OCI-M1 (cell line): ENCODE measurements around the gene FOXP3.

ENCODE experiments used
- DNase-seq: peaks from one replicate; lab custom pipeline; 2025; lab: John Stamatoyannopoulos, UW

FOXP3 gene

DNA sequence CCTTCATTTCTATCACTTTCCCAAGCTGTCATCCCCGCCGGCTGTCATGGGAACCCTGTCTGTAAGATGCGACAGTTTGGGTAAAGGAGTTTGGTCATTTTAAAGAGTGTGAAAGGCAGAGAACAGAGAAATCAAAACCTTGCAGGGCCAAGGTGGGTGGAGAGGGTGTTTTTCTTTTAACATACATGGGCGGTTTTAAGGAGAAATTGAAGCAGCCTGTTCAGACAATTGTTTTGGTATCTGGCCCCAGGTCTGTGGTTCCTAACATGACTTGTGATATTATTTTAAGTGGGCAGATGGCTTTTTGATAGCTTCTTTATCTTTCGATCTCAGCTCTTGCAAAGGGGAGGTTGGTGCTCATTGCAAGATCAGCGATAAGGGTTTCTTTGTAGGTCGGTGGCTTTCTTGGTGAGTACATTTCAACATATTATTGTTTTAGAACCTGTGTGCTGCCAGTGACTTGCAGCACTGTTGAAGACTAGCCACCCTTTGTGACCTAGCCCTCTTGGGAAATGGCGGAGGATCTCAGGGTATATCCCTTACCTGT, 8.7 kb upstream of the FOXP3 start:
- DNase-seq, result no peak

DNA sequence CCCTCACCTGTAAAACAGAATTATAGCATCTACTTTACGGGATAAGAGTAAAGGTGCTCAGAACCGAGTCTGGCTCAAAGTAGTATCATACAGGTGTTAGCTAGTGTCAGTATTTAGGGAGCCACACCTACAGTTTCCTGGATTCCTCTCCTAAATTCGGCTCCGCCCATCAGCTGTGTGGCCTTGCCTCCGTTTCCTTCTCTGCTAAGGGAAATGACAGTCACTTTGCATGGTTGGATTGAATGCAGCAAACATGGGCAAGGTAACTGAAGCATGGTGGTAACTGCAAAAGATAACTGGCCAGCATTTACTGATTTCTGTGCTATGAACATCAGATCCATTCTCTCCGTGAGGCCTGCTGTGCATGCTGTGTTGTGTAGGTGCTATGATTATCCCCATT, 7.9 kb upstream of the FOXP3 start:
- no peak for DNase-seq

DNA sequence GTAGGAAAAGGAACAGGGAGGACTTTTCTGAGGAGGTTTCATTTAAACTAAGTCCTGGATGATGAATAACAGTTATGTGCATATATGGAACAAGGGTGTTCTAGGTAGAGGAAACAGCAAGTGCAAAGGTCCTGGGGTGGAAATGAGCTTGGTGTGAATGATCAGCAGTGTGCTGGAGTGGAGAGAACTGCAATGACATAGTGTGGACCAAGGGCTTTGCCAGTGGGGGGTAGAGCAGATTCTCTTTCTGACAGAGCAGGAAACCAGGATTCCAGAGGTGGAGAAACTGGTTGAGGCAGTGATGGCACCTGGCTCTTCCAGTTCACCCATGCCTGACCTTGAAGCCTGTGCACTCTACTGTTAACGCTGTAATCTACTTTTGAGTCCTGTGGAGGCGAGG, 6.8 kb upstream of the FOXP3 start:
- no peak for DNase-seq

DNA sequence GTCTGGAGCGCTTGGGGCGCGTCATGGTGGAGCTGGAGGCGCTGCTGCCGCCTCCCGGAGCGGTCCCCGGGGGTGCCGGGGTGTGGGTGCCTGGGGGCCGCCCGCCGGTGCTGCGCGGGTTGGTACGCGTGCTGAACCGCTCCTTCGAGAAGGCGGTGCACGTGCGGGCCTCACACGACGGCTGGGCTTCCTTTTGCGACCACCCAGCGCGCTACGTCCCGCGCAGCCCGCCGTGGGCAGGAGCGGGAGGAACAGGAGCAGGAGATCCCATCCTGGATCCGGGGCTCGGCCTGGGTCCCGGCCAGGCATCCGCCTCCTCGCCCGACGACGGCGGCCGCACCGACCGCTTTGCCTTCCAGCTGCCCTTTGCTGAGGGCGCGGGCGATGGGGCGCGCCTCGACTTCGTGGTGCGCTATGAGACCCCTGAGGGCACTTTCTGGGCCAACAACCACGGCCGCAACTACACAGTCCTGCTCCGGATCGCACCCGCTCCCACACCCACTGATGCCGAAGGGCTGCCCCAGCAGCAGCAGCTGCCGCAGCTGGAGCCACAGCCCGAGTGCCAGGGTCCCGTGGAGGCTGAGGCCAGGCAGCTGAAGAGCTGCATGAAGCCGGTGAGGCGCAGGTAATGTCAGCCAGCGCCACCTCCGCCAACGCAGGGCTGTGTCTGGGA, 5.9 kb upstream of the FOXP3 start:
- DNase-seq, result no peak

DNA sequence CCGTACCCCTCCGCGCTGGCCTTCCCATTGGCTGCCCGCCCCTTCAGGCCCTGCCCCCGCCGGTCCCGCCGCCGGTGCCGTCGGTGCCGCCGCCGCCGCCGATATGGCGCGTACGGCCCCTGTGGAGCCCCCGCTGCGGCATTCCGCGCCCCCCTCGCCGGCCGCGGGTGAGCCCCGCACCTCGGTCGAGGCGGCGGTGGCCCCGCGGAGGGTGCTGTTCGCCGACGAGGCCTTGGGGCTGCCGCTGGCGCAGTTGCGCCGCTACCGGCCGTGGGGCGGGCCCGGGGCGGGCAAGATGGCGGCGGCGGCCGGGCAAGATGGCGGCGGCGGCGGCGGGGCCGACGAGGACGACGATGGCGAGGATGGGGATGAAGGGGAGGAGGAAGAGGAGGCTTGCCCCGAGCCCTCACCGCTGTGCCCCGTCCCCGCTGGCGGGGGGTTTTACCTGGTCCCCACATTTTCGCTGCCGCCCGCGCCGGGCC, 5.3 kb upstream of the FOXP3 start, which contains the start of gene PPP1R3F:
TSS of gene PPP1R3F (plus strand) at position 27 of the 482 bp plus-strand sequence. CDS start at position 104, 77 bp downstream.
- DNase-seq, result no peak

- peak; percentile 98 for DNase-seq
Measured at GRCh38 chrX:49269010-49269766, 4.7 kb upstream of the FOXP3 start.

- DNase-seq, result no peak
Measured at GRCh38 chrX:49268702-49269009, 4.1 kb upstream of the FOXP3 start.

- DNase-seq, result no peak
Measured at GRCh38 chrX:49266523-49267445, 2.3 kb upstream of the FOXP3 start.

DNA sequence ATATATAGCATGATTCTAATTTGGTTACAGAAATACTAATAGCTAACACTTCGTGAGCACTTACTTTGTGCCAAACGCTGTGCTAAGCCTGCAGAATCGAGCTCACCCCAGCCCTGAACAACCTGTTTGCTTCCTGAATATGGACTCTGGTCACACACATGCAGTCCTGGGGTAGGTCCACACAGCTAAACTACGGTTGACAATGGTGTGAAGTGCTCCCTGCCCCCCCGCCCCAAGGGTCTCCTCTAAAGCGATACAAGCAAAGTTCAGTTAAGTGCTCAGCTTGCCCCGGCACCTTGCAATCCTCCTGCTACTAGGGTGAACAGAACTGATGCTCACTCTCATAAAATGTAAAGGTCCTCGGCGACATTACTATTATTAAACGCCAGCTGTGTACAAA, 879 bp downstream of the FOXP3 start:
- DNase-seq, result no peak

DNA sequence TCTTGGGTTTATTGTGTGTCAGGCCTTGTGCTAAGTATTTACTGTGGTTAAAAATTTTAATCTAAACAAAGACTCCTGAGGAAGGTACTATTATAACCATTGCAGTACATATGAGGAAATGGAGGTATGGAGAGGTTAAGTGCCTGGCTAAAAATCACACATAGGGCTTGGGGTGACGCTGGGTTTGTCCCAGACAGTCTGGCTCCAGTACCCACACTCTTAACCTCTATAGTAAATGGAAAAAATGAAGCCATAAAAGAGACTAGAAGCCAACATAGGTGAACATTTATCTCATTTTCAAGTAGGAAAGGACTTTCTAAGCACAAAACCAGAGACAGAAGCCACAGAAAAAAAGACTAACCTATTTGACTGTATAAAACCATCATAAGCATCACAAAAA, 1.9 kb downstream of the FOXP3 start:
- no peak for DNase-seq

DNA sequence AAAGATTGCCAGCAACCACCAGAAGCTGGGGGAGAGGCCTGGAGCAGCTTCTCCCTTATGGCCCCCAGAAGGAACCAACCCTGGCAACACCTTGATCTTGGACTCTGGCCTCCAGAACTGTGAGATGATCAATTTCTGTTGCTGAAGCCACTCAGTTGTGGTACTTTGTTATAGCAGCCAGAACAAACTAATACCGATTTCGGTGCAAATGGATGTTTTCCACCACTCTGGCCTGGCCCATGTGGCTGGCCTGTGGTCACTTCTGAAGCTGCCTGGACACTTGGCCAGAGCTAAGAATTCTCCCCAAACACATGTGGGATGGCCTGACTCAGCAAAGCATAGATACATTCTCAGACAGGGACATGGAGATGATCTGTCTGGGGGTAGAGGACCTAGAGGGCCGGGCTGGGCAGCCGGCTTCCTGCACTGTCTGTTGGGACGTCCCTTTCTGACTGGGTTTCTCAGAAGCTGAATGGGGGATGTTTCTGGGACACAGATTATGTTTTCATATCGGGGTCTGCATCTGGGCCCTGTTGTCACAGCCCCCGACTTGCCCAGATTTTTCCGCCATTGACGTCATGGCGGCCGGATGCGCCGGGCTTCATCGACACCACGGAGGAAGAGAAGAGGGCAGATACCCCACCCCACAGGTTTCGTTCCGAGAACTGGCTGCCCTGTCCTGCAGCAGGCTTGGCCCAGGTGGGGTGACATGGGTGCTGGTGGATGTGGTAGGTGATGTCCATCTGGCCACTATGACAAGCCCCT, 4.1 kb downstream of the FOXP3 start:
- DNase-seq, result no peak

DNA sequence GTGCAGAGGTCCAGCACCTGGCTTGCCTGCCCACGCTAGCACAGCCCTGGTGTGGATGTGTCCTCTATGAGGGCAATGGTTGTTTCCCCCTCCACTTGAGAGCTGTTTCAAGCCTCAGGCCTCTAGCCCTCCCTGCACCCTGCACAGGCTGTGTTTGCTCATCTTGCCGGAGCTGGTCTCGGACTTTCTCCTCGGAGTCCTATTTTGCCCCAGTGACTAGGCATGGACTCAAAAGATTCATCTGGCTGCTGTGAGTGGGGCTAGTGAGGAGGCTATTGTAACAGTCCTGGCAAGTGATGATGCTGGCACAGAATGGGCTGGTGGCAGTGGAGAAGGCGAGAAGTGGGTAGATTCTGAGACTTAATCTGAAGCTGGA, 5.8 kb downstream of the FOXP3 start:
- DNase-seq, result no peak

DNA sequence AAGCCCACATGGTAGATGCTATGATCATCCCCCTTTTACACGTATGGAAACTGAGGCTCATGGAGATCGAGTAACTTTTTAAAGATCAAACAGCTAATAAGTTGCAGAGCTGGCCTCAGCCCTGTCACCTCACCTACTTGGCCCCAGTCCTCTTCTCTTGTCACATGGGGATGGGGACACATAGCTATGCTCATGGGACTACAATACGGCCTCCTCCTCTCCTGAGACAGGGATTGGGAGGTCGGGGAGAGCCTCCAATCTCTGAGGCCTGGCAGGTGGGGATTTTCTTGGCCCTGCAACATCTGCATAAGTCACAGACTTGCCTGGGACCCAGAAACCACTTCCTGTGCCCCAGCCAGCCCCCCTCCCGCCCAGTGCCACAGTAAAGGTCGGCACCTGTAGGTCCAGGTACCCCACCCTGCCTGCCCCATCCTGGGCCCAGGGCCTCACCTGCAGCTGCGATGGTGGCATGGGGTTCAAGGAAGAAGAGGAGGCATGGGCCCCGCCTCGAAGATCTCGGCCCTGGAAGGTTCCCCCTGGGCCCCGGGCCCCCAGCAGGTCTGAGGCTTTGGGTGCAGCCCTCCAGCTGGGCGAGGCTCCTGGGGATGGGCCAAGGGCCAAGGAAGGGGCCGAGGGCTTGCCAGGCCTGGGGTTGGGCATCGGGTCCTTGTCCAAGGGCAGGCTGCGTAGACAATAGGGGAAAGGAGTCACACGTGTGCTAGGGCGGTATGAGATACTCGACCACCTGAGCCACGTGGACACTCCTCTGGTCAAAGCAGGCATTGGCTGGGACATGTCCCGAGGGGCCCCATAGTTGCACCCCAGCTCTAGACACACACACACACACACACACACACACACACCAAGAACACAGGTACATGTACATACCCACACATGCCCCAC, 6.4 kb downstream of the FOXP3 start:
- no peak for DNase-seq

DNA sequence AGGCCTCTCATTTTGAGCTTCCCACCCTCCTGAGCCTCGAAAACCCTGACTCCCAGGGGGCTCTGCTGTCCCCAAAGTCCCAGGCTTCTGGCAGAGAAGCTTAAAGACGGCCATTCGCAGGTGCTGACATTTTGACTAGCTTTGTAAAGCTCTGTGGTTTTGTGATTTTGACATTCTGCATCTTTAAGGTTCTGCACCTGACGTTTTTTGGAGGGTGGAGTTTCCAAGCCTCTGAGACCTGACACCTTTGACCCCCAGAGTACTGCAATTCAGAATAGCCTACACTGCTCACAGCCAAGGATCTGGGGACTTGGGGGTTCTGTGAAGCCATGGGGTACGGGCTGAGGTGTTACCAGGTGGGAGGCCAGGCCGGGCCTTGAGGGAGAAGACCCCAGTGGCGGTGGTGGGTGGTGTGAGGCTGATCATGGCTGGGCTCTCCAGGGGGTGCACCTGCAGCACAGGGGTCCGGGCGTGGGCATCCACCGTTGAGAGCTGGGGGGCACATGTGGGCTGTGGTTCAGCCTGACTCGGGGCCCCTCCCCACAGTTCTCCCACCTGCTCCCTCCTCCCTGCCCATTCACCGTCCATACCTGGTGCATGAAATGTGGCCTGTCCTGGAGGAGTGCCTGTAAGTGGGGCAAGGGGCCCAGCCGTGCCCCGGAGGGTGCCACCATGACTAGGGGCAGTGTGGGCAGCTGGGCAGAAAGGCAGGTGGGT, 7.3 kb downstream of the FOXP3 start:
- DNase-seq, result no peak

- no peak for DNase-seq
Measured at GRCh38 chrX:49256268-49256995, 8.1 kb downstream of the FOXP3 start.

- DNase-seq, result no peak
Measured at GRCh38 chrX:49254639-49255038, 9.9 kb downstream of the FOXP3 start.

GRCh38 chrX:49251325-49251724, 13.2 kb downstream of the FOXP3 start:
- no peak for DNase-seq

GRCh38 chrX:49250578-49250977, 13.9 kb downstream of the FOXP3 start:
- no peak for DNase-seq

DNA sequence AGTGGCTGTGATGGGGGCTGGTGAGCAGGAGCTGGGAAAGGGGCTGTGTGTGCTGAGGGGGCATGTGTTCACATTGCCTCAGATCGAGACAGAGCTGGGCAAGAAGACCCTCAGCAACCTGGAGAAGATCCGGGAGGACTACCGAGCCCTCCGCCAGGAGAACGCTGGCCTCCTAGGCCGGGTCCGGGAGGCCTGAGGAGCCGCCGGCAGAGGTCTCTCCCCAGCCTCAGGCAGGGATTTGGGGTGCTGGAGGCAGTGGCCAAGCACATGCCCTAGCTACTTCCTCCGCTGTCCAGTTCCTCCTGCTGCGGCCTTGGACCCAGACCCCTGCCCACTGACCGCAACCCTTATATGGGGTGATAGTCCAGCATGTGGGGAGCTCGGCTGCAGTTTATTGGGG, 14.4 kb downstream of the FOXP3 start:
- no peak for DNase-seq
